ENCODE measurements around the gene CCDC12.
"Not testable (repeated sequence)": the region's sequence is repeated elsewhere in the genome, so short reads cannot be mapped to it uniquely, and the experiment has no call there.

The CCDC12 gene

DNA sequence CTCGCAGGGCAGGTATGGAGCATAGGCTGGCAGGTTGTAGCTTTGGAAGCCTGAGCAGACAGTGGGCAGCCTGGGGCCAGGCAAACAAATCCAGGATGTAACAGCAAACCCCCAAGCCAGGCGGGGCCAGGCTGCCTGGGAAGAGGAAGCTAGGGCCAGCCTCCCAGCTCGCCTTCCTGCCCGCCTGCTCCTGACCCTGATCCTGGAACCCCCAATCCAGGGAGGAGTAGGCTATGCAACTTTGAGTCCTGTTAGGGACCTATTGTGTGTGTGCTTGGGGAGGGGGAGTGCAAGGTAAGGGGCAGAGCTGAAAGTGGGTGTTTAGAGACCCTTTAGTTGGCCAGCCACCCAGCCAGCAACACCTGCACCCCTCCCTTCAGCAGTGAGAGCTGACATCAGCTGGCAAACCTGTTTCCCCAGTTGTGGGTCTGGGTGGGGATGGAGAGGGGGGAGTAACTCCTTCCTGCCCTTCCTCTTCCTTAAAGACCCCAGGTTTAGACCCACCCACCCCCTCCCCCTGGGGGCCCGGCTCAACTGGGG is 5.5 kb upstream of the CCDC12 start:
- DNase-seq (ENCODE audit: low read depth in 2 of 3, low spot score in 1 of 3) = no peak

DNA sequence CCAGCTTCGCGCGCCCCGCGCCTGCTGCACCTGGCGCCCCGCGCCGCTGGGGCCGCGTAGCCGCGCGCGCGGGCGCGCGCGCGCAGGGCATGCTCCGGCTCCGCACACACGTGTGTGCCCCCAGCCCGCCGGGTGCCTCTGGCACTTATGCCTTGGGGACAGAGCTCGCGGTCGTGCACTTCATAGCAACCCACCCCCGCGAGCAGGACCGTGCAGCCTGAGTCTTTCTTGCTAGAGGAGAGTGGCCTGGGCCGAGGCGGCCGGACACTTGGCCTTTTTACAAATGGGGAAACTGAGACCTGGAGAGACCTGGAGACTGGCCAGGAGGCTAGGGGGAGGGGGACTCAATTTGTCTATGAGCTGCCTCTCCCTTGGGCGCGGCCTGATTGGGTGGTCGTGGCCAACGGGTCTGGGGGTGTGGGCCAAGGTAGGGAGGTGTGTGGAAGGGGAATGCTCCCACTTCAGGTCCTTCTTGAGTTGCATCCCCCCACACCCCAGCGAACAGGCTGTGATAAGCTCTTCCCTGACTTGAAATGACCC is 3.5 kb upstream of the CCDC12 start:
- no peak for DNase-seq (ENCODE audit: low read depth in 2 of 3, low spot score in 1 of 3)

DNA sequence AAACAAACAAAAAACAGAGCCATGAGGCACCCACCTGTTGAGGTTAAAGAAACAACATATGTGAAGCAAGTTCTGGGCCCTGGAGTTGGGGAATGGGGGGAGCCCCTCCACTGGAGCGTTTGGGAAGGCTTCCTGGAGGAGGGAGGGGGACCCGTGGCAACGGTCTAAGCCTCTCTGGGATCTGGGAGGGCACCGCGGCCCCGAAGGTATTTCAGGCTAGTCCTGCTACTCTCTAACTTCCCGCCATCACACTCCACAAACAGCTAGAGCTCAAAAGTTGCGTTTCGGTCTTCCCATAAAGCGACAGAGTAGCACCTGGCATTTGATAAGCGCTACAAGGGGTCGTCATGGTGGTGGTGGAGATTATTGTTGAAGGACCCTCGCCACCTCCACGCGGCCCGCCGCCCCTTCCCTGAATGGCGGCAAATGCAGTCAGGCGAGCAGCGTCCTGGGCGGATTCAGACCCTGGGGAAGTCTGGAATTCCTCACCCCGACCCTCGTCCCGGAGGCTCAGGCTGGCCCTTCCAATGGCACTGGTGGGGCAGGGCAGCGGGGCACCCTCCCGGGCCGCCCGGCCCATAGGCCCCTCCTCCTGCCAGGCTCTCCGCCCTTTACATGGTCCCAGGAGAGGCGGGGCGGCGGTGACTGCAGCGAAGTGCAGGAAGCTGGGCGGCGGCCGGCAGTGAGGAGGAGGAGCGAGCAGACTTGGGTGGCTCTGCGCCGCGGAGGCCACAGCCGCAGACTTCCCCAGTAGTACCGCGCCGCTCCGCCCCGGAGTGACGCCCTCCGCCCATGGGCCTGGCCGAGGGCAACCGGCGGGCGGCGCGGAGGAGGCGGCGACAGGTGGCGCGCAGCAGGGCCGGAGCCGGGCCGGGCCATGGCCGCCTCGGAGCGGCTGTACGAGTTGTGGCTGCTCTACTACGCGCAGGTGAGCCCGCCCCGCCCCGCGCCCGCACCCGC is 2.7 kb upstream of the CCDC12 start, which contains the start of gene NBEAL2:
NBEAL2 (plus strand) TSS at position 682 of the 960 bp plus-strand sequence; CDS start at position 878, 196 bp downstream.
- DNase-seq (ENCODE audit: low read depth in 2 of 3, low spot score in 1 of 3) = peak; percentile 91 to 98 (median 92)

DNA sequence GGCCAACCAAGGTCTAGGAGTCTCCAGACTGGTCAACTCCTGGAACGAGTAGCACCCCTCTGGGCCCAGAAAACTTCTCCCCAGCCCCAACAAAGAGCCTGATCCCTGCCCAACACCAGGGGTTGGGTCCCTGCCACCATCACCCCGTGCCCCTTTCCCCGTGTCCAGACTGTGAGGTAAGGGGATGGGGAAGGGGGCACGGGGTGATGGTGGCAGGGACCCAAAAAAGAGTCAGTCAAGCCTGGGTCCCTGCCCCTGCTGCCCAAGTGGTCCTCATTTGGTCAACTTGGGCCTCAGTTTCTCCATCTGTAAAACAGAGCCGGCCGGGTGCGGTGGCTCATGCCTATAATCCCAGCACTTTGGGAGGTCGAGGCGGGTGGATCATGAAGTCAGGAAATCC is 1.8 kb upstream of the CCDC12 start:
- DNase-seq (ENCODE audit: low read depth in 2 of 3, low spot score in 1 of 3) = no peak

DNA sequence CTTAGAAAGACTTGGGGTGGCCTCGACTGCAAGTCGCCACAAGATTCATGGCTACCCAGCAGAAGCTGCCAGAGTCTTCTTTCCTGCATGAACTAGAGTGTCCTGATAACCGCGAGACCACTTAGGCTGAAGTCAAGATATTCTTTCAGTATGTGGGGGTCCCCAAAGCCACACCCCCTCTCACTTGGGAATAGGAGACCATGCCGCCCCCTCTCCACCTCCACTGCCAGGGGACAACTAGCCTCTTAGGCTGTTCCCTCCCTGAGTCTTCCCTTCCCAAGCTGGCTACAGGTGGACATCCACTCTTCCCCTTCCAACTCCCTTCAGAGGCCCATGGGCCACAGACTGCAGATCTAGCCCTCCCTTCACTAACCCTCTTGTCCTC is 1.3 kb upstream of the CCDC12 start:
- DNase-seq (ENCODE audit: low read depth in 2 of 3, low spot score in 1 of 3) = no peak

DNA sequence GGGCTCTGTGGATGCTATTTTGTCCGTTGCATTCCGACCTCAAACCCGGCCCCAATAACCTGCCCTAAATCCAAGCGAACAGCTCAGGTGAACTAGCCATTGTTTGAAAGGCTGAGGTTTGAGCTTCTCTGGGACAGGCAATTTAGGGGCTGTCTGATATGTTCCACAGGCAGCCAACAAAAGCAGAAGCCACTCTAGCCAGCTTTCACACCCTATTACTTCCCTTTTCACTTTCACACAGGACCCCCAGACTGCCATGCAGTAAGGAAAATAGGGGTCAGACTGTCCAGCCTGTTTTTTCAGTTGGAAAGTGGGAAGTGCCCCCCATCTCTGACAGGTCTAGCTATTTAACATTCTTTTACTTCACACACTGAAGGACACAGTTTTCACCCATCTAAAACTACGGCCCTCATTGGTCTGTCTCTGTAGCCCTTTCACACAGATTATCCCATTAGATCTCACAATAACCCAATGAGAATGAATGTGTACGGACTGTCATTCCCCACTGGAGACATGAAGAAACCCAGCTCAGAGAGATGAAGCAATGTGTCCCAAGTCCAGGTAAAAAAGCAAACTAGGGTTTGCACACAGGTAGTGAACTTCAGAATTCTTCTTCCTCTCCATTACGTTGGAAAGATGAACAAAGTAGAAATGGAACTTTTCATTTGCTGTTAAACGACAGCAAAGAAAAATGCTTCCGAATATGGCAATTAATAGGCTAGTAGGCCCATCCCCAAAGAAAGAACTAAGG is 1.9 kb downstream of the CCDC12 start:
- no peak for DNase-seq (ENCODE audit: low read depth in 2 of 3, low spot score in 1 of 3)

DNA sequence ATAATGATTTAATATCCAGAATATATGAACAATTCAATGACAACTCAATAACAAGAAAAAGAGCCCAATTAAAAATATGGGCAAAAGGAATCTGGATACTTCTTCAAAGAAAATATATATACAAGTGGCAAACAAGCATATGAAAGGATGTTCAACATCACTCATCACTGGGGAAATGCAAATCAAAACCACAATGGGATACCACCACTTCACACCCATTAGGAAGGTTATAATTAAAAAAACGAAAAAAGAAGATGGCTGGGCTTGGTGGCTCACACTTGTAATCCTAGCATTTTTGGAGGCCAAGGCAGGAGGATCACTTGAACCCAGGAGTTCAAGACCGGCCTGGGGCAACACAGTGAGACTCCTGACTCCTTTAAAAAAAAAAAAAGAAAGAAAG is 4.1 kb downstream of the CCDC12 start:
- DNase-seq (ENCODE audit: low read depth in 2 of 3, low spot score in 1 of 3) = no peak

DNA sequence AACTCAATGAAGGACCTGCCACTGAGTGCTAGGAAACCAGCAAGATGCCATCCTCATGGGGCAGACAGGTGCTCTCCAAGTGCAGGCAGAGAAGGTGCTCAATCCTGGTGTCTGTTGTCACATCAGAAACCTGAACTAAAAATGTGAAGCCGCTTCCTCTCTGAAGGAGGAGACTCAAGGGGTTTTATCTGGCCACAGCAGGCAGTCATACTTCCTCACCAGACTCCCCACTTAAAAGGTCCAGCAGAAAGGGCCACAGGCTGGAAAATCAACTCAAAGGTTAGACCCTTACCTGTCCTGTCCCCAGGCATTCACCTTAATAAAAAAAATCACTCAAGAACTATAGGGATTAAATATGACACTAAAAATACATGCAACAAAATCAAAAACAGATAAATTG is 4.8 kb downstream of the CCDC12 start:
- no peak for DNase-seq (ENCODE audit: low read depth in 2 of 3, low spot score in 1 of 3)

DNA sequence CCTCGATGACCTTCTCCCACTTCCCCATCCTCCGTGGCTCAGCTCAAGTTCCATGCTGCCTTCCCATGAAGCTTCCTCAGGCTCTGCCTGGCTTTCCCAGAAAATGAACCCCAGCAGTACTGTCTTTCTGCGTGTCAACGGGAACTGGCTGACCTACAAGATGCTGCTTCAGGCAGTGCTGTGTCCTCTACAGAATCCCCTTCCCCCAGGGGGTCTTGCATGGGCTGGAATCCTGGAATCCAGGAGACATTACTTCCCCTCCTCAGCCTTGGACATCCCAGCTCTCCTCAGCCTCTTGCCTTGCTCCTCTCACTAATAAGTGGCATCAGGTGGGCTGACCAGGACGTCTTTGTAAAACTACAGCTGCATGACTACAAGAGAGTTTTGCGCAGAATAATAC is 5.4 kb downstream of the CCDC12 start:
- DNase-seq (ENCODE audit: low read depth in 2 of 3, low spot score in 1 of 3) = no peak

DNA sequence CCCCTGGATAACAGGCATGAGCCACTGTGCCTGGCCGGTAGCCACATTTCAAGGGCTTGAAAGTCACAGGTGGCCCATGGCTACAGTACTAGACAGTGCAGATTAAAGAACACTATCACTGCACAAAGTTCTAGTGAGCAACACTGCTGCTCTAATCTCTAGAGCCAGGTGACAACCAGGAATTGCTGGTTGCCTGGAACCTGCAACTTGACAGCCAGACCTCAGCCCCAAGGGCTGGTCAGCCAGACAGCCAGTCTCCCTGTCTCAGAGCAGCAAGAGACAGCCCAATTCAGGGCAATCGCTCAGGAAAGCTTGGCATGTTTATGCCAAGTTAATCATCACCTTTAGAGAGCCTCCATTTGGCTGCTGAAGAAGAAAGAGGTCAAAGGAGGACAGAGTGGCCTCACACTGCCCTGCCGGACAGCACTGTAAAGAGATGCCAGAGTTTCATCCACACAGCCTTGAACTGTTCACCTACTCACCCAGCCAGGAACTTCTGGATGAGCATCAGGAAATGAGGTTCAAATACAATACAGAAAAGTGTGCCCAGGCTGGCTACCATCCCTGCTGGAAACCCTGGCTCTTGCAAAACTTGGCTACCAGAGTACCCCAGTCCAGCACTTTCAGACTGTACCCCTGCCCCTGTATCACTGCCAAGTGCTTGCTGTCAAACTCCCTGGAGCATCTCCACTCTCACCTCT is 6.0 kb downstream of the CCDC12 start:
- DNase-seq (ENCODE audit: low read depth in 2 of 3, low spot score in 1 of 3) = no peak

DNA sequence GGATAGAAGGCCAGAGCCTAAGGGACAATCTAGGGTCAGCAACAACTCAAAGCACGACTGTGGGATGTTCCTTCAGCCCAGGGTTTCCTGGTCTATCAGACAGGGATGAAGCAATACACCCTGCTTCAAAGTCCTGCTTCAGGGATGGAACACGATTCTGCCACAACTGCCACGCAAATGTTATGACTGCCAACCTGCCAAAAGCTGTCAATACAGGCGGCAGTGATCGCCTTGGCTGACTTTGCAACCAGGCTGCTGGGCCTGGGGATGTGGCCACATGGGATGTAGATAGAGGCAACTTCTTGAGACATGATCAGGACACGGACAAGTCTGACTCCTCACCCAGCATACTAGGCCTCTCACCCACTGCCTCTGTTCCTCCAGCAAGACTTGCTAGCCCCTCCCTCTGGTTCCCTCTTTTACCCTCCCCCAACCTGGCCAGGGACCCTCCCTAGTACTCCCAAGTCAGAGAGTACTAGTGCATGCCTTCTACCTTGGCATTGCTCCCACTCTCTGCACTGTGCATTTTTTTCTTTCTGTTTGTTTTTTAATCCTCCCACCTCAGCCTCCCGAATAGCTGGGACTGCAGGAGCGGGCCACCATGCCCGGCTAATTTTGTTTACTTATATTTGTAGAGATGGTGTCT is 7.6 kb downstream of the CCDC12 start:
- DNase-seq (ENCODE audit: low read depth in 2 of 3, low spot score in 1 of 3) = no peak

DNA sequence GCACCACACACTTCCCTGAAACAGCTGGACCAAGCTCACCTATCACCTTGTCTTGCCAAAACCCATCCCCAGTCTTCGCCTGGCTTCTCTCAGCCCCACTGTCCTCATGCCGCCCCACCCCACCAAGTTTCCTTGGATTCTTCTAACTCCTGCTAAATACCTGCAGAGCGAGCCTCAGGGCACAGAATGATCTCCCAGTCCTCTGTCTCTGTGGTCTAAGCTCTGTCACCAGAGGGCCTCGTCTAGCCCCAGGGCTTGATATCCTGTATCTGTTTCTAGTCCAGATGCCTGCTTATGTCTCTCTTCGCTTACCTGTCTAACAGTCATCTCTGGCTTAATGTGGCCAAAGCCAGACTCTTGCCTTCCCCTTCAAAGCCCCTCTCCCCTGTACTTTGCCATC is 9.7 kb downstream of the CCDC12 start:
- no peak for DNase-seq (ENCODE audit: low read depth in 2 of 3, low spot score in 1 of 3)

DNA sequence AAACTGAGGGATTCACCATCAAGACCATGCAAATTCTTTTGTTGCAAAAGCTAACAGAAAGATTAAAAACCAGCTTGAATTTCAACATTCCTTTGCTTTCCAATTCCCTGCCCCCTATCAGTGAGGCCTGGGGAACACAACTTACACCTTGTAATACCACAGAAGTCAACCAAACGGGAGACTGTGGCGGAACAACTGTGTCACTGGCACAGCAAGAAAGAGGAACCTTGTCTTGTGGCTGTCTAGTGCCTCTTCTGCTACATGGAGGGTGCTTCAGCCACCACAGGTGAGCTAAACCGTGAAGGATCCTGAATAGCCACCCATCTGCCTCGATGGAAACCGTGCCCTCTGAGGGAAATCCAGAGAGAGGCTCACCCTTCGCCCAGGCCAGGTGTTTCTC is 11.4 kb downstream of the CCDC12 start:
- DNase-seq (ENCODE audit: low read depth in 2 of 3, low spot score in 1 of 3) = no peak

DNA sequence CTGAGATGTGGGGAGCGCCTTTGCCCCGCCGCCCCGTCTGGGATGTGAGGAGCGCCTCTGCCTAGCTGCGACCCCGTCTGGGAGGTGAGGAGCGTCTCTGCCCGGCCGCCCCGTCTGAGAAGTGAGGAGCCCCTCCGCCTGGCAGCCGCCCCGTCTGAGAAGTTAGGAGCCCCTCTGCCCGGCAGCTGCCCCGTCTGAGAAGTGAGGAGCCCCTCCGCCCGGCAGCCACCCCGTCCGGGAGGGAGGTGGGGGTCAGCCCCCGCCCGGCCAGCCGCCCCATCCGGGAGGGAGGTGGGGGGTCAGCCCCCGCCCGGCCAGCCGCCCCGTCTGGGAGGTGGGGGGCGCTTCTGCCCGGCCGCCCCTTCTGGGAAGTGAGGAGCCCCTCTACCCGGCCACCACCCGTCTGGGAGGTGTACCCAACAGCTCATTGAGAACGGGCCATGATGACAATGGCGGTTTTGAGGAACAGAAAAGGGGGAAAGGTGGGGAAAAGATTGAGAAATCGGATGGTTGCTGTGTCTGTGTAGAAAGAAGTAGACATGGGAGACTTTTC is 12.4 kb downstream of the CCDC12 start:
- not testable (repeated sequence) for DNase-seq (ENCODE audit: low read depth in 2 of 3, low spot score in 1 of 3)

DNA sequence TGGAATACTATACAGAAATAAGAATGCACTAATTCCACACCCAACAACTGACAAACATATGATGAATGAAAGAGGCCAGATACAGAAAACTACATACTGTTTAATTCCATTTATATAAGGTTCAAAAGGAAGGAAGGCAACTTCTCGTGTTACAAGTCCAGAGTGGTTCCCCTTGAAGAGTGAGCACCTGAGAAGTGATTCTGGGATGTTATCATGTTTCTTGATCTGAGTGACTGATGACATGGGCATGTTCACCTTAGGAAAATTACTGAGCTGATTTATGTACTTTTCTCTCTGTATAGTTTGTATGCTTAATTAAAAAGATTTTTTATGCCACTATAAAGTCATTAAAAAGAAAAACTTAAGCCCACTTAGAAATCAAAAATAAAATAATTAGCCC is 13.6 kb downstream of the CCDC12 start:
- DNase-seq (ENCODE audit: low read depth in 2 of 3, low spot score in 1 of 3) = no peak

DNA sequence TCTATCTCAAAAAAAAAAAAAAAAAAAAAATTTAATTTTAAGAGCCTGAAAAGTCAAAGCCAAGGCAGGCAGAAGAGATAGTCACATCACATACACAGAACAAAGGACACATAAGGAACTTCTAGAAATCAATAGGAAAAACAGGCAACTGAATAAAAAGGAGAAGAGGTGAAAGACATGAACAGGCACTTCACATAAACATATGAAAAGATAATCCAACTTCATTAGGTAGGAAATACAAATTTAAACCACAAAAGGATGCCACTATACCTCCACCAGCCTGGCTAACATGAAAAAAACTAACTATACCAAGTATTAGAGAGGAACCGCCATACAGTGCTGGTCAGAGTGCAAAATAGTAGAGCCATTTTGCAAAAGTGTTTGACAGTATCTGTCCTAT is 14.1 kb downstream of the CCDC12 start:
- DNase-seq (ENCODE audit: low read depth in 2 of 3, low spot score in 1 of 3) = no peak

DNA sequence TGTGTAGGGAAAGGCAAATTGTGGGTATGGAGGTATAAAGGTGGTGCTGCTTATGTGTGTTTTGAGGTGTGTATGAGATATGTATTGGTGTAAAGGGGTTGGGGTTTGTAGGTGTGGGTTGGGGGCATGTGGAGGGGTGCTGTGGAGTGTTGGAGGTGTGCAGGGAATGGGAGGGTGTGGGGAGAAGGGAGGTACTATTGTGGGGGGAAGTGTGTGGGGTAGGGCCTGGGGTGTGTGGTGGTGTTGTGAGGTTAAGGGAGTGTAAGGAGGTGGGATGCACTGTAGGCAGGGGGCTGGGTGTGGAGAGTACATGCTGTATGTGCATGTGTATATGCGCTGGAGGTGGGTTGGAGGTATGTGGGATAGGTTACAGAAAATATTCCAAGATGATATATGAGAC is 15.7 kb downstream of the CCDC12 start:
- no peak for DNase-seq (ENCODE audit: low read depth in 2 of 3, low spot score in 1 of 3)

DNA sequence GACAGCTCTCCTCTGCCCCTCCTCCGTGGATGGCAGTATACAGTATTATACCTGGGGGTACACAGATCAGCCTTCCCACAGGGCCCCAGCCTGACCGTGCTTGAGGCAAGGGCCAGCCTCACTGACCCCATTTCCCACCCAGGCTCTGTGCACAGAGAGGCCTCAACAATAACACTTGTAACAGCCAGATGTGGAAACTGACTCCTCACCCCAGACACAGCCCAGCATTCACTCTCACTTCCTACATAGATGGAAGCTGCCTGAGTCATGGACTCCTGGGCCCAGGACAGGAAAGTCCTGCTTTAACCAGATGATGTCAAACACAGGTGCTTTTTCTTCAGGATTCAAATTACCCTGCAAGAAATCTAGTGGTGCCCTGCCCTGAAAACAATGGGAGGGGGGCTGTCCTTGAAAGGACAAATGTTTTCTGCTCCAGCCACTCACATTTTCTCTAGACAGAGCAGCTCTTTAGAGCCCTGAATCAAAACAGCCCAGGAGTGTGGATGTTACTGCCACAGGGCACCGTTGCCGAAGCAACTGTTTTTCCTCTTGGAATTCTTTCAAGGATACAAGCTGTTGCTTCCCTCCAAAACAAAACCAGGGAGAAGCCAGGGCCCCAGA is 16.4 kb downstream of the CCDC12 start:
- DNase-seq (ENCODE audit: low read depth in 2 of 3, low spot score in 1 of 3) = no peak

DNA sequence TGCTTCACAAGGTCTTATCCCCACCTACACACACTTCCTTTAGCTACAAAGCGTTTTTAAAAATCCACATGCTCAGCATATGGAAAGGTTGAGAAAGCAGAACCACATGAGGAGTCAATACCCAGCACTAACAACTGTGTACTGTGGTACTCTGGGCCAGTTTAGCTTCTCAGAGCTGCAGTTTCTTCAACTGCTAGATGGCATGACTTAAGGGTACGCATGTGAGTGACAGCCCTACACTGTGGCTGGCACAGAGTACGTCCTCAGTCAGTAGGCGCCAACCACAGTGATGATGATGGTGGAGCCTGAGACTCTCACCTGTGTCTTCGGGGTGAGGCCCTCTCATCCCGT is 17.4 kb downstream of the CCDC12 start:
- peak in 1 of 3 donors; percentile 39 for DNase-seq (ENCODE audit: low read depth in 2 of 3, low spot score in 1 of 3)

Data from stimulated activated CD4-positive, alpha-beta T cell treated with anti-CD3 and anti-CD28 coated beads, Interleukin-12 subunit alpha, Interleukin-12 subunit beta, amount 100 ng/mL, for 48 hours (primary cell).